Measurements from ENCODE around the gene FOS.

DNA sequence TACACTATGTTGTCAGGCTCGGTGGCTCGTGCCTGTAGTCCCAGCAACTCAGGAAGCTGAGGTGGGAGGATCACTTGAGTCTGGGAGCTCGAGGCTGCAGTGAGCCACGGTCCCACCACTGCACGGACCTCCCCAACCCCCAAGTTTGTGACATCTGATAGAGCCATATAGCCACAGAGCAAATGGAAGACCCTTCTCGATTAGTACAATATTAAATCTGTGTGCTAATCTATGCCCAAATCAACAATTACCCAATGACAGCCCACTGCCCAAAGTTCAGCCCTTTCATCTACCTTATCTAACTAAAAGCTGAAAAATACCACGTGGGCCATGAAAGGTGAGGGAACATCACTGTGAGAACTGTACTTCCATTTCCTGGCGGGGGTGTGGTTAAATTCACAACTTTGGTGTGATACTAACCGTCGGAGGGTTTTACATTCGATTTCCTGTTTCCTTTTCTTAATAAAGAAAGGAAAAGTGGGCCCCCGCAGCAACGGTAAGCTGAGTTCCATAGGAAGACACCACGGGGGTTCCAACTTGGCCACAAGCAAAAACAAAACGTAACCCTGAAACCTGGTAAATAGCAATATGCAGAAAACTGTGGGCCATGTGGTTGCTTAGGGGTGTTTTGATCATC lies 31.2 kb upstream of the FOS start:
- TF ChIP-seq POLR2A (IDR thresholded peaks at IDR 0.05; ENCODE audit: low read depth, low read length) (no peak), POLR2AphosphoS5 (IDR thresholded peaks at IDR 0.05; ENCODE audit: low read depth, low read length) (no peak), TAF1 (IDR thresholded peaks at IDR 0.05; ENCODE audit: borderline replicate concordance, low read depth, low read length) (no peak)
